Raji (cell line): Measurements from ENCODE around the gene PRKAR1B.

Experiments
- POLR2A ChIP-seq: IDR thresholded peaks from 2 replicates; pipeline ENCODE4 v1.6.1; 2011; ENCODE audit warnings: low read depth, low read length, control low read depth; ENCODE audit not compliant: insufficient read depth

Gene PRKAR1B

DNA sequence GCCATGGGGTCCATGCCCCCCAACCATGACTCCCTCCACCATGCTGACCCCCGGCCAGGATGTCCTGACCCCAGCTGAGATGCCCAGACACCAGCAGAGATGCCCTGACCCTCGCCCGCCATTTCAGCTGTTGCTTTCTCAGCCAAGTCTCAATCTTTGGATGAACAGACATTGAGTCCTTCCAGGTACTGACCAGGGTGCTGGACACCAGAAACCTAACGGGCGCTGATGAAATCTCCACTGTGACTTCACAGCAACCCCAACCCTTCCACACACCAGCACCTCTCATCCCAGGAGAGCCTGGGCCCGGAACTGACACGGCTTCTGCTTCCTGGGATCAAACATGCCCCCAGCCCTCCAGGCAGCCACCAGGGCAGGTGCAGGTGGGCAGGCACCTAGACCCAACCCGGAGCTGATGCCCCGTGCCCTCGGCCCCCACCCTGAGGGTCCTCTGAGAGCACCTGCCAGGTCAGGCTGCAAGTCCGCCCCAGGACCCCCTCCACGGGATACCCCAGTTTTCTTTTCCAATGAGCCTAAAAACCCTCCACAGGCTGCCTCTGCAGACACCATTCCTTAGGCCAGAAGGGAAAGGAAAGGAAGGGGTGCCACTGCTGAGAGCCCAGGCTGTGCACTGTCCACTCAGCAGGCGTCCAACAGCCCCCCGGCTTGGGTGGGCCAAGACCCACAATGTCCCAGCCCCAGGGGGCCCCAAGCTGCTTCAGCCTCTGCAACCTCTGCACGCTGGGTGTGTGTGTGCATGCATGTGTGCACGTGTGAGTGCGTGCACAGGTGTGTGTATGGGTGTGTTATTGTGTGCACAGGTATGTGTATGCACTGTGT lies 164.1 kb downstream of the PRKAR1B start:
- TF ChIP-seq POLR2A: no peak

DNA sequence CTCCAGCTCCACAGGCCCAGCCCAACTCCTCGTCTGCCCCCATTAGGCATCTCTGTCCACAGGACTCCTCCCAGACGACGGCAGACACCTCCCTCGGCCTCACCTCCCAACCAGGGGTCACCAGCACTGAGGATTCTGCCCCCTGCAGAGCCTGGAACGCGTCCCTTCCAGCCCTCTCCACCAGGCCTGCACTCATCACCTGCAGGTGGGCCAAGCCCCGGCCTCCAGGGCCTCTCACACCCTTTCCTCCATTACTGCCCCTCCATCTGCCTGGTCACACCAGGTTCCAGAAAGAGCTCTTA lies 164.8 kb downstream of the PRKAR1B start:
- TF ChIP-seq POLR2A: no peak

DNA sequence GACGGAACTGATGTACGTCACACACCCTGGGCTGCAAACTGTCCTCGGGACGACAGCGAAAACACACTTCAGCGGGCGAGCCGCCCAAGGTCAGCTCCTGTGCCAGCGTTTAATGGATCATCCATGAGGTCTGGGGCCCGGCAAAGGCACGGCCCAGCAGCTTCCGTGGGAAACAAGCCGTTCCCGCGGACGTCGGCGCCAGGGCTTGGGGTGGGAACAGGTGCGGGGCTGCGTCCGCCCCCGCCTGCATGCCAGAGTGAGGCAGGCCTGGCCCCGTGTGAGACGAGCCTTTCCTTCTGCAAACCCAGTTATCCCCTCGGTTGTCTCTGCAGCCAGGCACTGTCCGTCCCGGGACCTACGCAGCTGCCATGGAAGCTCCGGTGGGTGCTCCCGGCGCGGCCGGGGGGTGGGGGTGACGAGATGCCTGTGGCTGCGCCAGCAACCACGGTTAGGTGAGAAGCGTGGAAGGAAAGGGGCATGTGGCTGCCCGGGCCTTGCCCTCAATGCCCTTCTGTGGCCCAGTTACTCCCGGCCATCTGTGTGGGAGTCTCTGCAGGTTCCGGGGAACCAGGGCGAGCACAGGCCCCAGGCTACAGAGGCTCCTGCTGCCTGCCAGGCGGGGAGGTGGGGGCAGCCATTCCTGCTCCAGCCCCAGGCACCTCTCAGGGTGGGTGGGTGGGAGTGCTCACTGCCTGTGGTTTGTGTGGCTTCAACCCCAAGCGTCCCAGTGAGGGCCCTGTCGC lies 165.3 kb downstream of the PRKAR1B start:
- no peak for TF ChIP-seq POLR2A

DNA sequence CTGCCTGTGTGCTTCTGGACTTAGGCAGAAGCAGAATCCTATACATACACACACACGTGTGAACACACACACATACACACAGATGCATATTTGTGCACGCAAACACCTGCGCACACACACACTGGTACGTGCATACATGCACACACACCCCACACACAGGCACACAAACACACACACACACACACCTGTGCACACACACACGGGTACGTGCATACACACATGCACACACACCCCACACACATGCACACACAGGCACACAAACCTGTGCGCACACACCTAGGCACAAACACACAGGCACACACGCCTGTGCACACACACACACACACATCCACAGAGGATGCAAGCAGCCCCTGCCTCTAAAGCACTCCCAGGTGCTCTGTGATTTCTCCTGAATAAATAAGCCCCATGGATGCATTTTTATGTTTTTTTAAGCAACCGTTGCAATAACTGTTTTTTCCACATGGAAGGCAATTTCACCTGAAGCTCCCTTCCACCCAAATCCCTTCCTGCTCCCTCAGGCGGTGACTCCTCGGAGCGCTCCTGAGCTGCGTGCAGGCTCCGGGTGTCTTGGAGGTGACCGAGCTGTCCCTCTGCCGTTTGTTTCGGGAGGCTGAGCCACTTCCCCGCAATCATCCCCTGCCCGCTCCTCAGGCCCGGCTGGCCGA lies 166.0 kb downstream of the PRKAR1B start:
- no peak for TF ChIP-seq POLR2A

DNA sequence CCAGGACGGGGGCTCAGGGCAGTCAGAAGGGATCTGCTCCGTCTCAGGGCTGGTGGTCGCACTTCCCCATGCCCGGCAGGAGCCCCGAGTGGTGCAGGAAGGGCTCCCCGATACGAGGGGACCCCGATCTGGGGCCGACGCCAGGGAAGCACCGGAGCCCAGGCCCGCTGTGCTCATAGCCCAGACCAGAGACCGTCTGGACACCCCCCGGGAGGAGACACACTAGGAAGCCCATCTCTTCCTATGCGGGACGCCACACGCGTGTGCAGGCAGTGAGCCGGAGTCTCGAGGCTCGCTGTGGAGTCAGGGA lies 167.7 kb downstream of the PRKAR1B start:
- no peak for TF ChIP-seq POLR2A

DNA sequence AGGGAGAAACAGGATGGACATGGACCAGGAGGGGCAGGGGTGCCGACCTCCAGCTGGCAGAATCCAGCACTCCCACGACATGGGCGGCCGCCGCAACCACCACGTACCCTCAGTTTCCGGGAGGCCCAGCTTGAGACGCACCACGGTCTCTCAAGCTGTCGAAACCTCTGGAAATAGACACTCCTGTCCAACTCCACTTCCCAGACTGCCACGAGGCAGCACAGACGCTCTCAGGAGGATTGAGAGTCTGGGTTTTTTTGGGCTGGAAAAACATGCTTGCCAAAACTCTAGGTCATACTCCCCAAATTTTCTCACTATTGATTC lies 169.6 kb downstream of the PRKAR1B start:
- no peak for TF ChIP-seq POLR2A

DNA sequence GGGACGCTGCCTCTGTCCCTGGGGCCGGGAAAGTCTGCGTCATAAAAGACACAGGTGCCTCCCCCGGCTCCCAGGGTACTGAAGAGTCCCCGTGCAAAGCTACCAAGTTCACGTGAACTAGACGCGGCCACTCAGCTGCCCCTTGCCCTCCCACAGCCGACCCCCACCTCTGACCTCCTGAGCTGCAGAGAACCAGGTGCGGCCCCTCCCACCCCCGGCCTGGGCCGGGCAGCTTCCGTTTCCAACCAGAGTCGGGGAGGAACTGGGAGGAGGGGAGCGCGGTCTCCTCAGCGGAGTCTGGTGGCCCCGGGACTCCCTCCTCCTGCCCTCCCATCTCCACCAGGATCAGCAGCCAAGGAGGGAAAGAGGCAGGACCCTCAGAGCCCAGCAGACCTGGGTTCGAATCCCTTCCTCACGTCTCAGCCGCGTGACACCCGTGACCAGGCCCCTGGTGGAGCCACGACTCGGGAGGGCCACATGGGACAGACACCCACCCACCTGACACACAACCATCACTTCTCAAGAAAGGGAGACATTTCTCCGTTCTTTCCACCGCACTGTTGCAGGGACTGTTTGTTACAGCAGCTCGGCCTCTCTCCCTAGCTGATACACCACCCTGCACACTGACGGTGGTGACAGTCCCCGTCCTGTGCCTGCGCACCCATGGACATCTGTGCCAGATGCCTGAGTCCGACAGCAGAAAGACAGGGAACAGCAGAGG lies 170.1 kb downstream of the PRKAR1B start:
- no peak for TF ChIP-seq POLR2A

DNA sequence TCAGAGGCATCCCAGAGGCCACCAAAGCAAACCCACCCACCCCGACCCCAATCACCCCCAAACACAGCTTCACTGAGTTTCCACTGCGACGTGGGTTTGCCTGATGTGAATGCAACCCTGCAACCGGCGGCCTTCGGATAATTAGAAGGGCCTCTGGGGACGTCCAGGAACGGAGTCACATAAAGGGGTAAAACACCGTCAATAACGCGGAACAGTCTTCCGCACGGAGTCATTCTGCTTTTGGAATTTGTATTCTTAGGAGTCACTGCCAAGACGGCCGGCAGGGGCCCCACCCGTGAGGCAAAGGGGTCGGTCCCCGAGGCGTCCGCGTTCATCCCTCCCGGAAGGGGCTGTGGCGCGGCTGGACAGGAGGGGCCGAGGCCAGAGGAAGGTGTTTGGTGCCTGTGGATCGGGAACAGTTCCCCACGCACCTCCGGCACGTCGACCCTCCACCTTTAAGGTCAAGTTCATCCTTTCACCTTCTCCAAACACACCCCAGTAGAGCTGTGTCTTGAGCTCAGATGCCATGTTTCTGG lies 170.7 kb downstream of the PRKAR1B start:
- TF ChIP-seq POLR2A: no peak

DNA sequence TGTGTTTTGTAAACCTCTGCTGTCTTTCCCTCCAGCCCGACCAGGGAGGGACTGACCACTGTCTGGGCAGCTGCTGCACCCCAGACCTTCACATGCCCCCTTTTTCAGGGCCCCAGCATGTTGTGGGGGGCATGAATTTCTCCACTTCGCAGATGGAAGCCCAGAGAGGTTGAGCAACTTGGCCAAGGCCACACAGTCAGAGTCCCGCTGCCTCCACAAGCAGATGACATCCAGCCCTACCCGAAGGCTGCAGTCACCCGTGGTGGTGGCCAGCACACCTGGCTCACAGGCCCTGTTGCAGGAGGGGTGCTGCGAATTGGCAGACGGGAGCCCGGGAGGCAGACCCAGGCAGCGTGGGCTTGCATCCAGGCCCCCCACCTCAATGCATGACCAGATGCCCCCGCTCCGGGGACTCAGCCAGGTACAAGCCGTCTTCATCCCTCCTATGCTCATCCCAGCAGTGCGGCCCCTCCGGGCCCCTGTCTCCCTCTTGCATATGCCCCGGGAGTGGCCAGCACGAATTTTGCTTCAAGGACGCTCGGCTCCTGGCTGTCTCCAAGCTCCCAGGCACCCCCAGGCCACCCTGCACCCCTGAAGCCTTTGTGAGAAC lies 171.4 kb downstream of the PRKAR1B start:
- no peak for TF ChIP-seq POLR2A

DNA sequence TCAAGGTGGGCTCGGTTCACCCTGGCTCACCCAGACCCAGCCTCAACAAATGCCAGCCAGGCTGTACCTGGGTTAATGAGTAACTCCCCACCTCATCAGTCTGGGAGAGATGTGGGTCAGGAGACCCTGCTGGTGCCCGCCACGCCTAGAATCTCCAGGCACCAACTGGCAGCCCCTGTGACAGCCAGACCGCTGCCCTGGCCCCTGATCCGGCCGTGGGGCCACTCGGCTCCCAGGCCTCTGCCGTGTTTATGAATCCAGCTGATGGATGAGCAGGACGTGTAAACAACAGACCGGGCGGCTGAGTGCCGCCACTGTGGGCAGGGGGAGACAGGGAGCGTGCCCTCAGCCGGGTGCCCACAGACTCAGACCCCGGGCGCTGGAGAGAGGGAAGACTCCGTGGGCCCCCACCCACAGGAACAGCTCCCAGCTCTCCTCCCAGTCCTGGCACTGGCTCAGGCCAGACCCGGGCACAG lies 173.4 kb downstream of the PRKAR1B start:
- TF ChIP-seq POLR2A: no peak

DNA sequence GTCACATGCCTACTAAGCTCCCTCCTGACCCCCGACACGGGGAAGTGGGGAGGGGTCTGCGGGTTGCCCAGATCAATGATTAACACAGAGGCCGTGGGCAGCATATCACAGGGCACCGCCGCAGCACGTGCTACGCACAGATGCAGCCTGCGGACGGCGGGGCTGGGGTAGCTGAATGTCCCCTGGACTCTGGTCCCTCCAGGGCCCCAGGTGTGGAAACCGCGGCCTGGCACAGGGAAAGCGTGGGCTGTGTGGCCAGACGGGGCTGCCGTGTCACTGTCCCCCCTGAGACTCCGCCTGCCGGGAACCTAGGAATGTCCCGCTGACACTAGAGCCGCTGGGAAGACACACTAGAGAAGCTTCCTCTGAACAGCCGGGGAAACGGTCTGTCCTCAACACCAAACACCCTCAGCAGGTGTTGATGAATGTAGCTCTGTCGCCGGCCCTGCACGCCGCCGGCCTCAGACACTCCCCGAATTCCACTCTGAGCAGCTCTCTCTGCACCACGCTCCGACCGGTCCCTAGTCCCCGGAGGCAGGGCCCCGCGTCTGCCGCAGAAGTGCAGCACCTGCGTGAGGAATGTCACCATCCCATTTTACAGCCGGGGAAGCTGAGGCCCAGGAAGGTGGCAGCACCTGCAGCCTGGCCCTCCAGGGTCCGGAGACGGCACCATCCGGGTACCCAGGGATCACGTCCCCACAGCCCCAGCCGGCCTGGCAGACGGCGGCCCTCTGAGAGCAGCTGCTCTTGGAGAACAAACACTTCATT lies 174.0 kb downstream of the PRKAR1B start:
- no peak for TF ChIP-seq POLR2A

DNA sequence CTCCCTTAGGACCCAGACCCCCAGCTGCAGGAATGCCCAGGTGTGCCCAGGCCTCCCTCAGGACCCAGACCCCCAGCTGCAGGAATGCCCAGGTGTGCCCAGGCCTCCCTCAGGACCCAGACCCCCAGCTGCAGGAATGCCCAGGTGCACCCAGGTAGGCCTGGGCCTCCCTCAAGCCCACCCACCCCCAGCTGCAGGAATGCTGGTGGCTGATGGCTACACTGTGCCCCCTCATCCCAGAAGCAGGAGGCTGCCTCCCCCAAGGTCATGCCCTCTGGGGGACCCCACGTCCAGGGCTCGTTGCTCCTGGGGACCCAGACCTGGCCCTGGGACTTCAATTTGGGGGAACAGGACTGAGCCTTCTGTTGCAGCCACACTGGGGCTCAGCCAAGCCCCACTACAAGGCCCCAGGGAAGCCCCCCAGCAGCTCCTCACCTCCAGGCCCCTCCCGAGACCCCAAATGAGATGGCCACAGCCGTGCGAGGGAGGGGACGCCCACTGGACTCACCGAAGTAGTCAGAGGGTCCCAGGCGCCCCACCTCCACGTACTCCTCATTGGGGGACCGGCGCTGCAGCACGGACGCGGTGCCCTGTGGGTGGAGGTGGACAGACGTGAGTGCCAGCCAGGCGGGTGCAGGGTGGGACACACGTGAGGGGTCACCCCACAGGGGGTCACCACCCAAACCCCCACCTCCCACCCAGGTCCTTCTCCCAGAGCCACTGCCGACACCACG lies 176.0 kb downstream of the PRKAR1B start:
- no peak for TF ChIP-seq POLR2A

DNA sequence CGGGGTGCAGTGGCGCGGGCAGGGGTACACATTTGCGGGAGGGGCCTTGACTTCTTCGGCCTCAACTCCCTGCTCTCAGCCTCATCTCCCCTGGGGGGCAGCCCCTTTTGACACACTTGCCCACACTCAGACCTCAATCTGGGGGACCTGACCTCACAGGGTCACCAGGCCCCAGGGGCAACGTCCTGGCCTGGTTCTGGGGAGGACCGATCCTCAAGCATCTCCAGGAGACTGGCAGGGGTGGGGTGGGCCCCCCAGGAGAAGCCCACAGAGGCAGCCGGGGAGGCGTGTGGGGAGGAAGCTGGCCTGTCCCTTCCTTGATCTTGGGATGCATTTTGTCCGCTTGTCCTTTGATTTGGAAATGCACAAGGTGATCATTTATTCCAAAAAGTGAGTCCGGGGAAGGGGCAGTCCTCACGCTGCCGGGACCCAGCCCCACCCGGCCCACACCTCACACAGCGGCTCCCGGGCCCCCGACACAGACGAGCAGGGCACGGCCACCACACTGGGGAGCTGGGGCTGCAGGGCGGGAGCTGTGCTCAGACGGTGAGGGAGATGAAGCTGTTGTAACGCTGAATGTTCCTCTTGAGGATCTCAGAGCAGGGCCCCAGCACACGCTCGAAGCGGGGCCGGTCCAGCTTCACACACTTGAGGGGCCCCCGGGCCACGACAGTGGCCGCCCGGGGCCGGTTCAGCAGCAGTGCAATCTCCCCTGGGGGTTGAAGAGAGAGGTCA lies 177.0 kb downstream of the PRKAR1B start:
- TF ChIP-seq POLR2A: no peak
